Amygdala (tissue), 56 donors: ENCODE results near the gene ZNF609.
"Not testable (repeated sequence)": the region's sequence is repeated elsewhere in the genome, so short reads cannot be mapped to it uniquely, and the experiment has no call there.

Source experiments
- DNase-seq, 56 donors: peaks; one replicate each; lab custom pipeline; 2025; lab: John Stamatoyannopoulos, UW

ZNF609 gene

GRCh38 chr15:64618138-64618537 is 157.8 kb downstream of the ZNF609 start:
- DNase-seq = no peak

- peak in 1 of 56 donors; percentile 10 for DNase-seq
These were observed 158.2 kb downstream of the ZNF609 start for GRCh38 chr15:64618540-64618939.

GRCh38 chr15:64619880-64620839 is 159.8 kb downstream of the ZNF609 start:
- DNase-seq = no peak

GRCh38 chr15:64621056-64621455 is 160.7 kb downstream of the ZNF609 start:
- DNase-seq = no peak

- no peak for DNase-seq
These were observed 162.3 kb downstream of the ZNF609 start for GRCh38 chr15:64622410-64623260.

- peak in 5 of 56 donors; percentile 2 to 46 (median 4) for DNase-seq
These were observed 163.1 kb downstream of the ZNF609 start for GRCh38 chr15:64623347-64623996.

- no peak for DNase-seq
These were observed 163.9 kb downstream of the ZNF609 start for GRCh38 chr15:64624242-64624641.

- DNase-seq = no peak
These were observed 168.7 kb downstream of the ZNF609 start for GRCh38 chr15:64629063-64629462.

- no peak for DNase-seq
These were observed 170.2 kb downstream of the ZNF609 start for GRCh38 chr15:64630396-64631107.

- not testable (repeated sequence) for DNase-seq
These were observed 172.3 kb downstream of the ZNF609 start for GRCh38 chr15:64632639-64633038.

- no peak for DNase-seq
These were observed 173.0 kb downstream of the ZNF609 start for GRCh38 chr15:64633332-64633731.

- DNase-seq = no peak
These were observed 173.6 kb downstream of the ZNF609 start for GRCh38 chr15:64634027-64634426.

GRCh38 chr15:64634576-64635498 is 174.5 kb downstream of the ZNF609 start:
- no peak for DNase-seq

GRCh38 chr15:64635499-64636495 is 175.4 kb downstream of the ZNF609 start:
- DNase-seq = no peak

GRCh38 chr15:64636556-64636955 is 176.2 kb downstream of the ZNF609 start:
- no peak for DNase-seq

GRCh38 chr15:64637412-64637811 is 177.0 kb downstream of the ZNF609 start:
- DNase-seq = no peak

- DNase-seq = not testable (repeated sequence)
These were observed 179.4 kb downstream of the ZNF609 start for GRCh38 chr15:64639744-64640143.
